ENCODE data around the gene MEP1B. TPM values are rescaled to one million over a fixed set of nuclear protein-coding genes. Genes with fewer than 3 reads are reported as not detected.

MEP1B gene
- total RNA-seq, 1 experiment from 2014 or later, result 0.26 TPM

DNA sequence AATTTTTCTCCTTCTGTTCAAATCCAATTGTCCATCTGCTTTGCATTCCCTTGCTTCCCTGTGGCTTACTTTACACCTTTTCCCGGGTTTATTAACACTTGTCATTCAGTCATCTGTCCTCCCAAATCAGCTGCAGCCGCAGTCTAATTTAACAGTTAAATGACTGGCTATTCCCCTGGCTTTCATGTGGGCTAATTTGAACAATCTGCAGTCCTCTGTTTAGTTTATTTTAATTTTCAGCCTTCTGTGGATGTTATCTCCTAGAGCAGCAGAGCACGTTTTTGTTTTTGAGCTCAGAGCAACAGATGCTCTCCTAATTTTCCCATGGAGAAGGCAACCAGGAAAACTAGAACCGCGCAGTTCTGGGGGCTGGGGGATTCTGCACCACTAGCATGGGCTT is 55.0 kb downstream of the MEP1B start:
- H3K36me3 ChIP-seq (ENCODE audit: insufficient read depth, low read length, poor library complexity, severe bottlenecking), result no peaks in the 10 kb centered on the region
- CTCF ChIA-PET, result no interaction called here
- H3K27ac ChIP-seq (ENCODE audit: low read depth, low read length, poor library complexity, severe bottlenecking), result no peak overlapping the region
- H3K4me1 ChIP-seq (ENCODE audit: insufficient read depth, low read length, poor library complexity, severe bottlenecking), result no peaks in the 10 kb centered on the region
- POLR2A ChIA-PET (ENCODE audit: low non-redundant PET), result no interaction called here
- BruUV-seq (replicated peaks), result no TSS peak
- no peak overlapping the region for H3K4me3 ChIP-seq (ENCODE audit: low read depth, low read length, poor library complexity, severe bottlenecking)
- H3K27me3 ChIP-seq (replicated peaks; ENCODE audit: insufficient read depth, low read depth, low read length, poor library complexity), result no peaks in the 10 kb centered on the region
- no peak for TF ChIP-seq EZH2 (IDR thresholded peaks at IDR 0.05; ENCODE audit: borderline replicate concordance, low read depth, low read length, poor library complexity, severe bottlenecking)
- TF ChIP-seq, protein P1, sequence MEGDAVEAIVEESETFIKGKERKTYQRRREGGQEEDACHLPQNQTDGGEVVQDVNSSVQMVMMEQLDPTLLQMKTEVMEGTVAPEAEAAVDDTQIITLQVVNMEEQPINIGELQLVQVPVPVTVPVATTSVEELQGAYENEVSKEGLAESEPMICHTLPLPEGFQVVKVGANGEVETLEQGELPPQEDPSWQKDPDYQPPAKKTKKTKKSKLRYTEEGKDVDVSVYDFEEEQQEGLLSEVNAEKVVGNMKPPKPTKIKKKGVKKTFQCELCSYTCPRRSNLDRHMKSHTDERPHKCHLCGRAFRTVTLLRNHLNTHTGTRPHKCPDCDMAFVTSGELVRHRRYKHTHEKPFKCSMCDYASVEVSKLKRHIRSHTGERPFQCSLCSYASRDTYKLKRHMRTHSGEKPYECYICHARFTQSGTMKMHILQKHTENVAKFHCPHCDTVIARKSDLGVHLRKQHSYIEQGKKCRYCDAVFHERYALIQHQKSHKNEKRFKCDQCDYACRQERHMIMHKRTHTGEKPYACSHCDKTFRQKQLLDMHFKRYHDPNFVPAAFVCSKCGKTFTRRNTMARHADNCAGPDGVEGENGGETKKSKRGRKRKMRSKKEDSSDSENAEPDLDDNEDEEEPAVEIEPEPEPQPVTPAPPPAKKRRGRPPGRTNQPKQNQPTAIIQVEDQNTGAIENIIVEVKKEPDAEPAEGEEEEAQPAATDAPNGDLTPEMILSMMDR (conservative IDR thresholded peaks at IDR 0.05; ENCODE audit: low read depth, low read length), result no peak
- no peak for DNase-seq (ENCODE audit: low spot score)
- no peaks in the 10 kb centered on the region for H3K9me3 ChIP-seq (ENCODE audit: low read depth, low read length, poor library complexity, severe bottlenecking)
- intact Hi-C loops (cut with micrococcal nuclease; ENCODE audit: unreplicated experiment), result no loop called here

DNA sequence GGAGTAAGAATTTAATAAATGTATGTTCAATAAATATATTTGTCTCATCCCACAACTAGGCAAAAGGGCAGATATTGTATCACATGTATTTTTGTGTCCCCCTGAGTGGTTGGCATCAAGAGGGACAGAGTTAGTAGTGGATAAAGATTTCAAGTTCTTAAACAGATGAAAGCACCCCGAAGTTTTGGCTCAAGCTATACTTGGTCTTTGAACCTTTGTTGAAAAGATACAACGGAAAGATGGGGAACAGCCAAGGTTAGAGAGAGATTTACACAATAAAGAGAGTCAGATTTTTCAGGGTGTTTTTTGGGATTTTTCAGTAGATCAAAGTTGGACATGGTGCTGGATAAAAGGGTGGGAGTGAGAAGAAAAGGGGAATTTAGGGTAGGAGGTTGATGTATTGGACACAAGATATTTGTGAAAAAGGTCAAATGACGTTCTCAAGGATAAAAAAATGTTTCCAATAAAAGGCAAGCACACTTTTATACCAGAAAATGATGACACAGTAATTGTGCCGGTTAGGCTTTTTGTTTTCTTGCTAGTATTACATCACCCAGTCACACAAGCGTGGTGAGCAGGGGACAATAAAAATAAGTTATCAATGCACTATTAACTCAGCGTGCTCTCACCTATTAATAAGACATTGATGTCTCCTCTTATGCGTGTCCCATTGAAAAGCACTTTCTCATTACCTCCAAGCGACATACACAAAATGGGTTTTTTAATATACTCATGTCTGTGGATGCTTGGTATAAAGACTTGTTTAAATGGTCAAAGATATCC is 59.5 kb downstream of the MEP1B start:
- ChIA-PET POLR2A (ENCODE audit: low non-redundant PET) (no interaction called here), CTCF (interaction anchor here (0.5 kb wide), 1 partner anchor 293 kb away, joined by 6 read pairs; no protein-coding TSS in a partner anchor)
- H3K27ac ChIP-seq (ENCODE audit: low read depth, low read length, poor library complexity, severe bottlenecking), result no peak overlapping the region
- TF ChIP-seq, protein P1 (conservative IDR thresholded peaks at IDR 0.05; ENCODE audit: low read depth, low read length), result no peak
- no peaks in the 10 kb centered on the region for H3K27me3 ChIP-seq (replicated peaks; ENCODE audit: insufficient read depth, low read depth, low read length, poor library complexity)
- no peak overlapping the region for H3K4me3 ChIP-seq (ENCODE audit: low read depth, low read length, poor library complexity, severe bottlenecking)
- no TSS peak for BruUV-seq (replicated peaks)
- H3K4me1 ChIP-seq (ENCODE audit: insufficient read depth, low read length, poor library complexity, severe bottlenecking), result no peaks in the 10 kb centered on the region
- no peak for DNase-seq (ENCODE audit: low spot score)
- H3K9me3 ChIP-seq (ENCODE audit: low read depth, low read length, poor library complexity, severe bottlenecking), result no peaks in the 10 kb centered on the region
- intact Hi-C loops (cut with micrococcal nuclease; ENCODE audit: unreplicated experiment), result no loop called here
- no peaks in the 10 kb centered on the region for H3K36me3 ChIP-seq (ENCODE audit: insufficient read depth, low read length, poor library complexity, severe bottlenecking)

DNA sequence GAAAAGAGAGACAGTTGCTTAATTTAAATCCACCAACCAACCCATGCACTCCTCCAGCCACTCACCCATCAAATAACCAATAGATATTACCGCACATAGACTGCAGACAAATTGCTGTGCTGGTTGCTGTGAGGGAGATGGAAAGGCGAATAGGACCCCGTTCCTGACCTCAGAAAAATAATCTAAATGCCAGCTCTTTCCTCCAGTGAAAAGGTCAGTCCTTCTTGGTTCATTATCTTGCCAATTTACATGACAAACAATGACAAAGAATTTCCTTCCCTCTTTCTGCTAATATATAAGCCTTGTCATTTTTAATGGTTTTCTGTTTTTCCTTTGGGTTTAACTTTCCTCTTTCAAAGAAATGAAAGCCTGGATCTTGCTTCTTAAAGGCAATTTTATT is 61.6 kb downstream of the MEP1B start:
- intact Hi-C loops (cut with micrococcal nuclease; ENCODE audit: unreplicated experiment), result no loop called here
- DNase-seq (ENCODE audit: low spot score), result no peak
- ChIA-PET POLR2A (ENCODE audit: low non-redundant PET) (interaction anchor here (0.6 kb wide), 1 partner anchor 49 kb away, joined by 3 read pairs; no protein-coding TSS in a partner anchor), CTCF (no interaction called here)
- TF ChIP-seq, protein P1 (conservative IDR thresholded peaks at IDR 0.05; ENCODE audit: low read depth, low read length), result no peak
- Histone ChIP-seq H3K27ac (ENCODE audit: low read depth, low read length, poor library complexity, severe bottlenecking) (no peak overlapping the region), H3K27me3 (replicated peaks; ENCODE audit: insufficient read depth, low read depth, low read length, poor library complexity) (no peaks in the 10 kb centered on the region), H3K4me3 (ENCODE audit: low read depth, low read length, poor library complexity, severe bottlenecking) (no peak overlapping the region), H3K36me3 (ENCODE audit: insufficient read depth, low read length, poor library complexity, severe bottlenecking) (no peaks in the 10 kb centered on the region), H3K9me3 (ENCODE audit: low read depth, low read length, poor library complexity, severe bottlenecking) (no peaks in the 10 kb centered on the region), H3K4me1 (ENCODE audit: insufficient read depth, low read length, poor library complexity, severe bottlenecking) (no peaks in the 10 kb centered on the region)
- BruUV-seq (replicated peaks), result no TSS peak

All from A673 (cell line).